Measurements from ENCODE around the gene RBBP8NL. TPM values are rescaled to one million over a fixed set of nuclear protein-coding genes. Genes with fewer than 3 reads are reported as not detected.
A peak's percentile ranks its signal among the peaks of the same experiment; 100 is the strongest.

RBBP8NL gene
- total and polyA plus RNA-seq, 2 experiments from 2014 or later, result 0.10 to 1.1 TPM

GRCh38 chr20:62370115-62370806 is 57.1 kb downstream of the RBBP8NL start:
- Mint-ChIP-seq H3K27me3 (ENCODE audit: insufficient read depth, low read depth, poor library complexity) (peaks cover 18% of the 10 kb centered on the region), H3K9me3 (no peaks in the 10 kb centered on the region; the same call in 2 of the 3 replicates), H3K4me3 (no peak overlapping the region), H3K36me3 (ENCODE audit: low read depth) (no peaks in the 10 kb centered on the region; the same call in 2 of the 3 replicates), H3K27ac (no peak overlapping the region), H3K4me1 (peaks cover 30% of the 10 kb centered on the region)
- ATAC-seq, result no peak
- Histone ChIP-seq H3F3A (replicated peaks; ENCODE audit: low read depth) (0 out of 2 replicates have a peak, but pooled peaks cover 12% of the 10 kb centered on the region), H3K4me3 (no peak overlapping the region), H3K27ac (ENCODE audit: low read depth) (no peak overlapping the region), H3K4me1 (ENCODE audit: insufficient read depth) (peaks cover 27% of the 10 kb centered on the region), H3K79me2 (replicated peaks; ENCODE audit: insufficient read depth) (peaks cover 14% of the 10 kb centered on the region), H4K20me1 (replicated peaks; ENCODE audit: insufficient read depth) (peaks cover 3% of the 10 kb centered on the region; the same call in 1 of the 2 replicates), H3K4me2 (peak overlapping the region; percentile 93), H2AFZ (no peak overlapping the region), H3K27me3 (ENCODE audit: insufficient read depth) (no peaks in the 10 kb centered on the region), H3K36me3 (ENCODE audit: insufficient read depth) (no peaks in the 10 kb centered on the region), H3K9me2 (ENCODE audit: insufficient read depth) (no peaks in the 10 kb centered on the region)
- TF ChIP-seq ZNF114 (CRISPR knock-in tag; IDR thresholded peaks at IDR 0.05) (no peak), POLR2AphosphoS5 (IDR thresholded peaks at IDR 0.05; ENCODE audit: low read depth) (0 out of 2 replicates have a peak, but pooled peaks have one; percentile 17)
- no peak for DNase-seq (ENCODE audit: low spot score)

GRCh38 chr20:62369815-62370114 is 57.6 kb downstream of the RBBP8NL start:
- Histone ChIP-seq H3K36me3 (ENCODE audit: insufficient read depth) (no peaks in the 10 kb centered on the region), H3K4me2 (peak overlapping the region; percentile 93), H3K79me2 (replicated peaks; ENCODE audit: insufficient read depth) (peaks cover 19% of the 10 kb centered on the region), H3K4me1 (ENCODE audit: insufficient read depth) (peaks cover 32% of the 10 kb centered on the region), H3K27me3 (ENCODE audit: insufficient read depth) (no peaks in the 10 kb centered on the region), H3K4me3 (peak overlapping the region; percentile 64; the same call in 1 of the 2 replicates), H3K27ac (ENCODE audit: low read depth) (no peak overlapping the region), H2AFZ (no peak overlapping the region), H3K9me2 (ENCODE audit: insufficient read depth) (no peaks in the 10 kb centered on the region), H3F3A (replicated peaks; ENCODE audit: low read depth) (peaks cover 17% of the 10 kb centered on the region; the same call in 1 of the 2 replicates), H4K20me1 (replicated peaks; ENCODE audit: insufficient read depth) (peaks cover 6% of the 10 kb centered on the region; the same call in 1 of the 2 replicates)
- H3K27me3 Mint-ChIP-seq (ENCODE audit: insufficient read depth, low read depth, poor library complexity), result peaks cover 18% of the 10 kb centered on the region
- TF ChIP-seq EZH2phosphoT487 (IDR thresholded peaks at IDR 0.05; ENCODE audit: unreplicated experiment) (no peak), CTCF (conservative IDR thresholded peaks at IDR 0.05; ENCODE audit: low read depth in 2 of 2) (no peak), ZNF114 (CRISPR knock-in tag; IDR thresholded peaks at IDR 0.05) (no peak), REST (IDR thresholded peaks at IDR 0.05; ENCODE audit: unreplicated experiment) (no peak)
- no peak overlapping the region for H3K27ac Mint-ChIP-seq
- no peaks in the 10 kb centered on the region; the same call in 2 of the 3 replicates for H3K9me3 Mint-ChIP-seq
- DNase-seq (ENCODE audit: low spot score) (no peak), ATAC-seq (no peak)
- H3K4me1 Mint-ChIP-seq, result peaks cover 32% of the 10 kb centered on the region
- H3K4me3 Mint-ChIP-seq, result no peak overlapping the region
- no peaks in the 10 kb centered on the region; the same call in 2 of the 3 replicates for H3K36me3 Mint-ChIP-seq (ENCODE audit: low read depth)

All from GM23338 (cell line).